ENCODE results near the gene DCST2. TPM values are rescaled to one million over a fixed set of nuclear protein-coding genes. Genes with fewer than 3 reads are reported as not detected.

The DCST2 gene
- polyA plus RNA-seq, 3 donors = 2.6 TPM; not detected in 2

- H3K4me1 ChIP-seq (ENCODE audit: control insufficient read depth in 1 of 2, insufficient read depth in 2 of 2, low read length in 2 of 2) = peaks cover 44 to 53% of the 10 kb centered on the region in 2 donors
- no peak overlapping the region for H3K27ac Mint-ChIP-seq
- H3K36me3 Mint-ChIP-seq = peaks cover 13 to 18% of the 10 kb centered on the region in 2 donors
- H3K27me3 Mint-ChIP-seq (ENCODE audit: low read depth in 3 of 3) = peaks cover 59 to 81% (median 73%) of the 10 kb centered on the region in 3 donors
- peaks cover 37% of the 10 kb centered on the region for H3K4me1 Mint-ChIP-seq
- H4K20me1 ChIP-seq (ENCODE audit: insufficient read depth, low read length) = peaks cover 38% of the 10 kb centered on the region
- H3K27me3 ChIP-seq (ENCODE audit: control insufficient read depth in 2 of 2, insufficient read depth in 2 of 2, low read length in 2 of 2) = peaks cover 57 to 74% of the 10 kb centered on the region in 2 donors
- no peaks in the 10 kb centered on the region for H3K79me2 ChIP-seq (ENCODE audit: insufficient read depth, low read length)
- H3K9me3 ChIP-seq (replicated peaks in 1 of 2; ENCODE audit: control insufficient read depth in 1 of 2, insufficient read depth in 1 of 2, low read length in 2 of 2) = peaks cover 0 to 16% of the 10 kb centered on the region in 2 donors
- no peak overlapping the region for H2AFZ ChIP-seq (ENCODE audit: insufficient read depth, low read depth, low read length, poor library complexity, severe bottlenecking)
- 24% methylated on average over 2 of the region's 10 CpGs for WGBS (ENCODE audit: insufficient coverage)
- peak overlapping the region; percentile 65 to 91 for H3K4me3 Mint-ChIP-seq
- H3K9me3 Mint-ChIP-seq = peaks cover 0 to 41% (median 15%) of the 10 kb centered on the region in 7 donors
- peak overlapping the region; percentile 77 for H3K4me2 ChIP-seq (replicated peaks; ENCODE audit: extremely low read depth, low read length, poor library complexity, severe bottlenecking)
- no peak for TF ChIP-seq CTCF (IDR thresholded peaks at IDR 0.05)
- peak overlapping the region; percentile 36 for H3K9ac ChIP-seq (ENCODE audit: insufficient read depth, low read length, poor library complexity, severe bottlenecking)
- no peak overlapping the region for H3K27ac ChIP-seq (ENCODE audit: low read depth in 1 of 2, low read length in 2 of 2)
- H3K4me3 ChIP-seq (replicated peaks in 1 of 3; ENCODE audit: low read depth in 2 of 3, low read length in 3 of 3) = peak overlapping the region in 1 of 3 experiments; percentile 67
- no peak for DNase-seq
- intact Hi-C loops (cut with micrococcal nuclease) = no loop called here
- no peaks in the 10 kb centered on the region for H3K36me3 ChIP-seq (replicated peaks in 1 of 2; ENCODE audit: control insufficient read depth in 1 of 2, insufficient read depth in 2 of 2, low read length in 2 of 2)
These were observed 45.6 kb upstream of the DCST2 start for GRCh38 chr1:155079210-155079486.

GRCh38 chr1:155078469-155079209 lies 45.1 kb upstream of the DCST2 start, which contains the start of gene EFNA3:
TSS of gene EFNA3 (plus strand) at chr1:155078837. CDS start at chr1:155078942, 105 bp downstream.
- 2% methylated on average over 55 of the region's 59 CpGs for WGBS (ENCODE audit: insufficient coverage)
- H3K27ac ChIP-seq (ENCODE audit: low read depth in 1 of 2, low read length in 2 of 2) = no peak within 1 kb of the TSS
- Mint-ChIP-seq H3K4me1 (peaks cover 36% of the 10 kb centered on the region), H3K27ac (peak within 1 kb of the TSS in 1 of 7 donors; percentile 12), H3K36me3 (peaks cover 13 to 17% of the 10 kb centered on the region in 2 donors), H3K9me3 (peaks cover 0 to 38% (median 15%) of the 10 kb centered on the region in 7 donors), H3K4me3 (peak within 1 kb of the TSS; percentile 65 to 91), H3K27me3 (ENCODE audit: low read depth in 3 of 3) (peaks cover 54 to 77% (median 67%) of the 10 kb centered on the region in 3 donors)
- no peaks in the 10 kb centered on the region for H3K36me3 ChIP-seq (replicated peaks in 1 of 2; ENCODE audit: control insufficient read depth in 1 of 2, insufficient read depth in 2 of 2, low read length in 2 of 2)
- peak in 1 of 3 donors; percentile 44 for DNase-seq
- H3K9ac ChIP-seq (ENCODE audit: insufficient read depth, low read length, poor library complexity, severe bottlenecking) = peak within 1 kb of the TSS; percentile 36
- no peak for TF ChIP-seq CTCF (IDR thresholded peaks at IDR 0.05)
- peaks cover 54 to 73% of the 10 kb centered on the region in 2 donors for H3K27me3 ChIP-seq (ENCODE audit: control insufficient read depth in 2 of 2, insufficient read depth in 2 of 2, low read length in 2 of 2)
- peaks cover 0 to 16% of the 10 kb centered on the region in 2 donors for H3K9me3 ChIP-seq (replicated peaks in 1 of 2; ENCODE audit: control insufficient read depth in 1 of 2, insufficient read depth in 1 of 2, low read length in 2 of 2)
- H3K79me2 ChIP-seq (ENCODE audit: insufficient read depth, low read length) = no peaks in the 10 kb centered on the region
- H2AFZ ChIP-seq (ENCODE audit: insufficient read depth, low read depth, low read length, poor library complexity, severe bottlenecking) = peak within 1 kb of the TSS; percentile 56
- H3K4me3 ChIP-seq (replicated peaks in 1 of 3; ENCODE audit: low read depth in 2 of 3, low read length in 3 of 3) = peak within 1 kb of the TSS in 1 of 3 experiments; percentile 67
- peak within 1 kb of the TSS; percentile 77 for H3K4me2 ChIP-seq (replicated peaks; ENCODE audit: extremely low read depth, low read length, poor library complexity, severe bottlenecking)
- intact Hi-C loops (cut with micrococcal nuclease) = no loop called here
- peaks cover 33% of the 10 kb centered on the region for H4K20me1 ChIP-seq (ENCODE audit: insufficient read depth, low read length)
- H3K4me1 ChIP-seq (ENCODE audit: control insufficient read depth in 1 of 2, insufficient read depth in 2 of 2, low read length in 2 of 2) = peaks cover 43 to 53% of the 10 kb centered on the region in 2 donors
